H9 (cell line): ENCODE results near the gene ZFPL1. TPM values are rescaled to one million over a fixed set of nuclear protein-coding genes. Genes with fewer than 3 reads are reported as not detected.

Experiments used
- DNase-seq: peaks from one replicate; pipeline ENCODE4 v3.0.0-alpha.2; 2017
- H2AFZ ChIP-seq: one replicate; pipeline ENCODE4 v1.6.1; 2013; ENCODE audit warnings: mild to moderate bottlenecking, low read length, control low read depth, moderate library complexity
- H2AK5ac ChIP-seq: 2 replicates; pipeline ENCODE4 v1.6.1; 2013; ENCODE audit warnings: low read length, control low read depth, mixed read lengths; ENCODE audit not compliant: insufficient read length
- H2BK120ac ChIP-seq: one replicate; pipeline ENCODE4 v1.6.1; 2013; ENCODE audit warnings: low read depth, mild to moderate bottlenecking, low read length, control low read depth, inconsistent platforms; ENCODE audit not compliant: poor library complexity, severe bottlenecking
- H2BK12ac ChIP-seq: 2 replicates; pipeline ENCODE4 v1.6.1; 2013; ENCODE audit warnings: low read length, control low read depth, mixed read lengths, low read depth; ENCODE audit not compliant: insufficient read length
- H2BK15ac ChIP-seq: 2 replicates; pipeline ENCODE4 v1.6.1; 2013; ENCODE audit warnings: low read depth, low read length, control low read depth
- H2BK20ac ChIP-seq: one replicate; pipeline ENCODE4 v1.6.1; 2013; ENCODE audit warnings: low read depth, mild to moderate bottlenecking, low read length, control low read depth, inconsistent platforms; ENCODE audit not compliant: poor library complexity, severe bottlenecking
- H2BK5ac ChIP-seq: 2 replicates; pipeline ENCODE4 v1.6.1; 2013; ENCODE audit warnings: low read length, control low read depth, mixed read lengths; ENCODE audit not compliant: insufficient read length
- H3K14ac ChIP-seq: 2 replicates; pipeline ENCODE4 v1.6.1; 2013; ENCODE audit warnings: low read length, control low read depth; ENCODE audit not compliant: insufficient read depth
- H3K18ac ChIP-seq: 2 replicates; pipeline ENCODE4 v1.6.1; 2013; ENCODE audit warnings: low read depth, mild to moderate bottlenecking, mixed read lengths, low read length, control low read depth; ENCODE audit not compliant: insufficient read length
- H3K23ac ChIP-seq: 2 replicates; pipeline ENCODE4 v1.6.1; 2013; ENCODE audit warnings: low read length, control low read depth, mixed read lengths, low read depth; ENCODE audit not compliant: insufficient read length
- H3K23me2 ChIP-seq: 2 replicates; pipeline ENCODE4 v1.6.1; 2013; ENCODE audit warnings: low read depth, mild to moderate bottlenecking, mixed read lengths, low read length, control low read depth; ENCODE audit not compliant: insufficient read length, poor library complexity, severe bottlenecking
- H3K27ac ChIP-seq: 2 replicates; pipeline ENCODE4 v1.5.1; 2013; ENCODE audit warnings: low read length, control low read depth, mixed read lengths, low read depth; ENCODE audit not compliant: insufficient read length
- H3K27me3 ChIP-seq: 2 replicates; pipeline ENCODE4 v1.6.1; 2013; ENCODE audit warnings: low read length, control low read depth, inconsistent platforms; ENCODE audit not compliant: insufficient read depth
- H3K4ac ChIP-seq: 2 replicates; pipeline ENCODE4 v1.6.1; 2013; ENCODE audit warnings: low read depth, mild to moderate bottlenecking, control low read depth, inconsistent platforms, low read length, moderate library complexity
- H3K4me1 ChIP-seq: 2 replicates; pipeline ENCODE4 v1.6.1; 2013; ENCODE audit warnings: low read length, control low read depth, inconsistent platforms; ENCODE audit not compliant: insufficient read depth
- H3K4me2 ChIP-seq: 2 replicates; pipeline ENCODE4 v1.6.1; 2013; ENCODE audit warnings: low read length, control low read depth, mixed read lengths; ENCODE audit not compliant: insufficient read length, insufficient read depth
- H3K56ac ChIP-seq: 2 replicates; pipeline ENCODE4 v1.6.1; 2013; ENCODE audit warnings: low read depth, mild to moderate bottlenecking, mixed read lengths, low read length, control low read depth; ENCODE audit not compliant: insufficient read length
- H3K79me1 ChIP-seq: 2 replicates; pipeline ENCODE4 v1.6.1; 2013; ENCODE audit warnings: low read depth, mild to moderate bottlenecking, moderate library complexity, low read length, control low read depth, inconsistent platforms; ENCODE audit not compliant: insufficient read depth, poor library complexity, severe bottlenecking
- H3K79me2 ChIP-seq: 2 replicates; pipeline ENCODE4 v1.6.1; 2013; ENCODE audit warnings: low read length, control low read depth, inconsistent platforms; ENCODE audit not compliant: insufficient read depth
- H3K9ac ChIP-seq: 2 replicates; pipeline ENCODE4 v1.6.1; 2013; ENCODE audit warnings: low read length, control low read depth, mixed read lengths; ENCODE audit not compliant: insufficient read length; ENCODE audit errors: extremely low read depth
- H3K9me3 ChIP-seq: one replicate; pipeline ENCODE4 v1.6.1; 2013; ENCODE audit warnings: low read depth, low read length, inconsistent platforms; ENCODE audit not compliant: control insufficient read depth
- H3T11ph ChIP-seq: one replicate; pipeline ENCODE4 v1.6.1; 2013; ENCODE audit warnings: mild to moderate bottlenecking, low read length, control low read depth, inconsistent platforms
- H4K20me1 ChIP-seq: one replicate; pipeline ENCODE4 v1.6.1; 2013; ENCODE audit not compliant: control insufficient read depth, insufficient read length, insufficient read depth
- H4K5ac ChIP-seq: 2 replicates; pipeline ENCODE4 v1.6.1; 2013; ENCODE audit warnings: low read depth, mild to moderate bottlenecking, mixed read lengths, low read length, control low read depth; ENCODE audit not compliant: insufficient read length
- H4K8ac ChIP-seq: replicated peaks from 2 replicates; pipeline ENCODE4 v1.6.1; 2013; ENCODE audit warnings: low read length, control low read depth, mixed read lengths, low read depth; ENCODE audit not compliant: insufficient read length
- H4K91ac ChIP-seq: 2 replicates; pipeline ENCODE4 v1.6.1; 2013; ENCODE audit warnings: low read depth, mild to moderate bottlenecking, moderate library complexity, mixed read lengths, low read length, control low read depth; ENCODE audit not compliant: insufficient read length
- H3K27ac Mint-ChIP-seq, 3 experiments: 2 replicates in 2 of 3; 3 replicates in 1 of 3; pipeline ENCODE4 v1.8.0; 2020 to 2021; ENCODE audit warnings: mixed read lengths in 3 of 3, mild to moderate bottlenecking in 1 of 3, moderate library complexity in 1 of 3
- H3K27me3 Mint-ChIP-seq: 2 replicates; pipeline ENCODE4 v1.8.0; 2021; ENCODE audit warnings: low read depth, mild to moderate bottlenecking, moderate library complexity, mixed read lengths
- H3K36me3 Mint-ChIP-seq, 3 experiments: 2 replicates in 2 of 3; 3 replicates in 1 of 3; pipeline ENCODE4 v1.8.0; 2020 to 2021; ENCODE audit warnings: low read depth in 3 of 3, mixed read lengths in 3 of 3; ENCODE audit not compliant: insufficient read depth in 1 of 3
- H3K4me1 Mint-ChIP-seq, 2 experiments: 2 replicates each; pipeline ENCODE4 v1.8.0; 2020; ENCODE audit warnings: mixed read lengths in 2 of 2
- H3K4me3 Mint-ChIP-seq, 2 experiments: 2 replicates in 1 of 2; 3 replicates in 1 of 2; pipeline ENCODE4 v1.8.0; 2020 to 2021; ENCODE audit warnings: mild to moderate bottlenecking in 2 of 2, mixed read lengths in 2 of 2, moderate library complexity in 1 of 2
- H3K9me3 Mint-ChIP-seq, 2 experiments: 2 replicates in 1 of 2; 3 replicates in 1 of 2; pipeline ENCODE4 v1.8.0; 2020; ENCODE audit warnings: mild to moderate bottlenecking in 2 of 2, mixed read lengths in 2 of 2, moderate library complexity in 1 of 2
- WGBS: extraction: QIAGEN DNeasy Blood & Tissue Kit; methylation state at CpG from one replicate; pipeline ENCODE4 v1.1.7; 2013; ENCODE audit warnings: missing lambda C conversion rate, low lambda C conversion rate, mixed read lengths; ENCODE audit not compliant: insufficient read length; ENCODE audit errors: extremely low coverage; 5-methylcytosine and 5-hydroxymethylcytosine counted together
- total RNA-seq: library from RNA; stranded (reverse); gene quantifications from 2 replicates; pipeline ENCODE4 v1.2.1, GENCODE V29; 2021
- TF ChIP-seq, protein P1 (sequence below): fragments of 200-600 bp; sonication (generic); conservative IDR thresholded peaks from 3 replicates; pipeline ENCODE4 v1.8.0; 2021; ENCODE audit warnings: antibody characterized with exemption, mild to moderate bottlenecking

ZFPL1 gene
- total RNA-seq, 1 experiment from 2014 or later: 24.2 TPM

DNA sequence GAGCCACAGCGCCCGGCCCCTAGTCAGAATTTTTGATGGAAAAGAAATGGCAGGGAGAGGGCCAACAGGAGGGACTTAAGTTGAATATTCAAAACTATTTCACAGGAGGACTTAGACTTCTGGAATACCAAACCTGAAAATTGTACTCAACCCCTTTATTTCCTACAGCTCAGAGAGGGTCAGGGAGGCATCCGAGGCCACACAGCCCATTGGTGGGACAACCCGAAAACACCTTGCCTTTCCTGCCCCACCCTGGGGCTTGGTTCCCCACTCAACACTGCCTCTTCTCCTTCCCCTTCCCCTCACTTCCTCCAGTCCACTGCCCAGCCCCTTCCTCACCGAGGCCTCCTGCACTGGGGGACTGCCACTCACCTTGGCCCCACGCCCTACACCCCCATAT lies 27.0 kb upstream of the ZFPL1 start:
- no peak overlapping the region for H4K5ac ChIP-seq
- Mint-ChIP-seq H3K36me3 (no peaks in the 10 kb centered on the region), H3K4me1 (peaks cover 2 to 4% of the 10 kb centered on the region in 2 experiments), H3K27me3 (peaks cover 15% of the 10 kb centered on the region), H3K9me3 (no peaks in the 10 kb centered on the region; a peak in 1 of 5 replicates), H3K27ac (0 out of 7 replicates have a peak overlapping the region, but pooled peaks of 1 of the 3 experiments have one; percentile 61), H3K4me3 (no peak overlapping the region)
- no peaks in the 10 kb centered on the region for H3K79me2 ChIP-seq
- no peak overlapping the region for H2AK5ac ChIP-seq
- no peak overlapping the region for H3K18ac ChIP-seq
- no peak overlapping the region for H3K4ac ChIP-seq
- no peak overlapping the region for H2BK120ac ChIP-seq
- H3K4me1 ChIP-seq: no peaks in the 10 kb centered on the region
- no CpG with 5 or more reads among the region's 6 CpGs for WGBS
- TF ChIP-seq, protein P1, sequence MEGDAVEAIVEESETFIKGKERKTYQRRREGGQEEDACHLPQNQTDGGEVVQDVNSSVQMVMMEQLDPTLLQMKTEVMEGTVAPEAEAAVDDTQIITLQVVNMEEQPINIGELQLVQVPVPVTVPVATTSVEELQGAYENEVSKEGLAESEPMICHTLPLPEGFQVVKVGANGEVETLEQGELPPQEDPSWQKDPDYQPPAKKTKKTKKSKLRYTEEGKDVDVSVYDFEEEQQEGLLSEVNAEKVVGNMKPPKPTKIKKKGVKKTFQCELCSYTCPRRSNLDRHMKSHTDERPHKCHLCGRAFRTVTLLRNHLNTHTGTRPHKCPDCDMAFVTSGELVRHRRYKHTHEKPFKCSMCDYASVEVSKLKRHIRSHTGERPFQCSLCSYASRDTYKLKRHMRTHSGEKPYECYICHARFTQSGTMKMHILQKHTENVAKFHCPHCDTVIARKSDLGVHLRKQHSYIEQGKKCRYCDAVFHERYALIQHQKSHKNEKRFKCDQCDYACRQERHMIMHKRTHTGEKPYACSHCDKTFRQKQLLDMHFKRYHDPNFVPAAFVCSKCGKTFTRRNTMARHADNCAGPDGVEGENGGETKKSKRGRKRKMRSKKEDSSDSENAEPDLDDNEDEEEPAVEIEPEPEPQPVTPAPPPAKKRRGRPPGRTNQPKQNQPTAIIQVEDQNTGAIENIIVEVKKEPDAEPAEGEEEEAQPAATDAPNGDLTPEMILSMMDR: no peak
- no peak overlapping the region for H2BK12ac ChIP-seq
- H3K14ac ChIP-seq: no peak overlapping the region
- H3K56ac ChIP-seq: no peak overlapping the region
- no peak overlapping the region for H2AFZ ChIP-seq
- H2BK15ac ChIP-seq: no peak overlapping the region
- no peak overlapping the region for H2BK20ac ChIP-seq
- no peak for DNase-seq
- H3K27me3 ChIP-seq: no peaks in the 10 kb centered on the region
- H4K20me1 ChIP-seq: no peaks in the 10 kb centered on the region
- H4K8ac ChIP-seq: no peak overlapping the region
- H3K23ac ChIP-seq: no peak overlapping the region
- H3K4me2 ChIP-seq: no peak overlapping the region
- H3K9me3 ChIP-seq: no peaks in the 10 kb centered on the region
- no peaks in the 10 kb centered on the region for H3K79me1 ChIP-seq
- H4K91ac ChIP-seq: no peak overlapping the region
- H3T11ph ChIP-seq: no peak overlapping the region
- H3K23me2 ChIP-seq: no peaks in the 10 kb centered on the region
- H3K27ac ChIP-seq: no peak overlapping the region
- H2BK5ac ChIP-seq: no peak overlapping the region
- no peak overlapping the region for H3K9ac ChIP-seq
